Measurements from ENCODE around the gene AUTS2. TPM values are rescaled to one million over a fixed set of nuclear protein-coding genes. Genes with fewer than 3 reads are reported as not detected.

AUTS2 gene
- polyA plus RNA-seq, 1 donor = 110 TPM

GRCh38 chr7:70132226-70132851, 534.1 kb downstream of the AUTS2 start:
- no peak for DNase-seq

GRCh38 chr7:70132852-70133690, 534.8 kb downstream of the AUTS2 start:
- no peak for DNase-seq

- no peak for DNase-seq
These were observed 535.9 kb downstream of the AUTS2 start for GRCh38 chr7:70134029-70134770.

GRCh38 chr7:70135656-70136055, 537.4 kb downstream of the AUTS2 start:
- no peak for DNase-seq

DNA sequence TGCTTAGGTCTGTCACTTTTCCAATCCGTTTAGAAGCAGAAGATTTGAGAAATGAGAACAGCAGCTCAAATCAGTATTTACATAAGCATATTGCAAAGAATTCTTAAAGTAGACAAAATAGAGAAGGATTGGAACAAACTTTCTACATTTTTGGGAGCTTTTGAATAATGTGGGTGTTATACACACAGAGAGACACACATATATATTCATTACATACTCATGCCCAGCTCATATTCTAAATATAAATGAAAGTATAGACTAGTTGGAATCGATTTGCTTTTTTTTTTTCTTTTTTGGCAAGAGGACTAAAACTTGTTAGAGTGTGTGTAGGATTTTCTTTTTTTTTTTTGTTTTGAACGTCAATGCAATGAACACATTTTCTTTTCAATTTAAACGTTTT, 538.9 kb downstream of the AUTS2 start:
- DNase-seq = no peak

- DNase-seq = no peak
These were observed 544.1 kb downstream of the AUTS2 start for GRCh38 chr7:70142247-70142932.

DNA sequence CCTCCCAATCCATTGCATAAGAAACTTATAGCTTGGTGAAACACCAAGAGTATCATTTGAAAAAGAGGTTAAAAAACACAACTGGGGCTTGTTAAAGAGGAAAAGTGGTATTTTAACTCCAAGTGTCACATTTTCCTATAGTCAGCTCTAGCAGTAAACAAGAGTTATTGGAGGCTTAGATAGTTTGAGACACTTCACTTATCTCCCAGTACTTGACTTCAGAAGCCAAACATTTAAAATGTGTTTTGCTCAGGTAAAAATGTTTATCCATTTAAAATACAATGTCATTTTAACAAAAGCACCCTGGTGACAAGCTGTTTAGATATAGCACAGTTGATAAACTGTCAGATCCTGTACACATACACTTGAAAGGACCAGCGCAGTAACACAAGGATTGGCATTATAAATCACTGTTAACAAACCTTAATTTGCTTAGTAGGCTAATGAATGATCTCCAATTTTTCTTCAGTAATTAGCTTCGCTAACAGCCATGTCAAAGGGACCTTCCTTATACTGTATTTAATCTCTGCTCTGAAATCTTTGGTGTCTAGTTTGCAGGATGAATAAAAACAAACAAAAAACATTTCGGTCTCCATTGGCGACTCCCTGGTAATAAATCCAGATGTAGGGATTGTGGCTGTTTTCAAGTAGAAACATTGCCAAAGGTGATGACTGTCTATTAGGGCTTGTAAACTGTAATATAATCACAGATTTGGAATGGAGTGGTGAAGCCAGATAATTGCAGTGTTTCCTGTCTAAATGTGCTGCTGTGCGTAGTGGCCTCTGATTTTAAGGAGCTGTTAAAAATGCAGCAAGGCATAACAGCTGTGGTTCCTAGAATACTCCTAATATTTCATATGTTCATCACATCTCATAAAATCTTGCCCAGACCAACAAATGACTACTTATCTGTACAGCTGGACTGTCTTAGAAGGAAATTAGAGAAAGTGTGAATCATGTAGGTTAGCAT, 545.1 kb downstream of the AUTS2 start:
- DNase-seq = peak; percentile 71

- no peak for DNase-seq
These were observed 550.7 kb downstream of the AUTS2 start for GRCh38 chr7:70148997-70149396.

DNA sequence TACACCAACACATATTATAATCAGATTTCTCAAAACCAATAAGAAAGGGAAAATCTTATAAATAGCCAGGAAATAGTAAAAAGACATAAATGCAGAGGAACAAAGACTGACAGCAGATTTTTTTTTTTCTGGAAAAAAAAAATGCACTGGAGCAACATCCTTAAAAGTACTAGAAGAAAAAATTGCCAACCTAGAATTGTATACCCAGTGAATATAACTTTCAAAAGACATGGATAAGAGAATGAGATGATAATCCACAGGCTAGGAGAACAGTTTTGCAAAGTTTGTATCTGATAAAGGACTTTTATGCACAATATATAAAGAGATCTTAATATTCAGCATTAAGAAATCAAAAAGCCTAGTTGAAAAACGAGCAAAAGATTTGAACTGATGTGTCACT, 554.0 kb downstream of the AUTS2 start:
- no peak for DNase-seq

DNA sequence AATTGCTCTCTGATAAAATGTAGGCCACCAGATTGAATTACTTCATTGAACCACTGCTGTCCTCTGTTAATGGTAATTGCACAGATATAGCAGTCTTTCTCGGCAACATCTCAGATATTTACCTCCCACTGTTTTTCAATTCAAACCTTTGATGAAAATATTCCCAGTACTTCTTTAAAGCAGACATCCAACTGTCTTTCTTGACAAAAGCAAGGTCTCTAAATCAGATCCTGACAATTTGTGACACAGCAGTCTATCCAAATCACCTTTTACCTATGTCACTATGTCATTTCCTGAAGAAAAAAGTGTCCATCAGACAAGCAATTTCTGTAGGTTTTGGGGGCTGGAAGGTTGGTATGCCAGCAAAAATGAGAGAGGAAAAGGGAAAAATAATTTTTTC, 555.7 kb downstream of the AUTS2 start:
- no peak for DNase-seq

DNA sequence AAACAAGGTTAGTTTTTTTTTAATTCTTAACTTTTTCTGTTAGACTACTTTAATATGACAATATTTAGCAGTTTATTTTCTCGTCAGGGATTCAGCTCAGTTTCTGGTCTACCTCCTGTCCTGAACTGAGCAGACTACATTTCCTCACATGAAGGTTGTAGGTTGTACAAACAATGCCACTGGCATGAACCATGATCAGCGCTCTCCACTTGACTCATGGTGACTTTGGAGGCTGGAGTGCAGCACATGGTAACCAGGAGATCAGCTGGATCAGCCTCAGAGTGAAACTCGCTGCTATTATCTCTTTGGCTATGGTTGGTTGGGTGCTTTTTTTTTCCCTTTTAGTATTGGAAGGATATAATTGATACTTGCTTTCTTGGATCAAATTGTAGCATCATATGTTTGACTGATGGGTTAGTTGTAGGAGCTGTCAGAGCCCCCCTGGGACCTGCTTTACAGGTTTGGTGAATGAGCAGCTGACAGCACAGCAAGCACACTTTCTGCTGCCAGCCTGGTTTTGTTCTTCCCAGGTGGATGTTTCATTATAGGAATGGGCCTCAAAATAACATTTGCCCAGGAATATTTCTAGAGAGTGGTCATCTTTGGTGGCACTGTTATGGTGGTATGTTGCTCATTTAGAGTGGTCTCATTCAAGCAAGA, 556.4 kb downstream of the AUTS2 start:
- no peak for DNase-seq

DNA sequence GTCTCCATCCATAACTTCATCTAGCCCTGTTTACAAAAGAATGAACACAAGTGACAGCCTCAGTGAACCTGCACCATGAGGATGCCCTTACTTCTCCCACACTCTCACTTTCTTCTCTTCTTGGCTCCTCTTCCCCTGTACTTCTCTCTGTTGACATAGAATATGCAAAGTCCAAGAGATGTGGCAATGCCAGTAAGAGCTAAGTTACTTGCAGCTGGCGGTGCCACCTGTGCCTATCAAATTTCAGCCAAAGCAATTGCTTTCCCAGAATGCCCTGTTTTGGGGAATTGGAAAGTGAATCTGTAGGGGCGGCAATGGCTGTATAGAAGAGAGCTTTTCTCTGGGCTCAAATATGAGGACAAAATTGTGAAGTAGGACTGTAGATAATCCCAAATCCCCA, 557.8 kb downstream of the AUTS2 start:
- DNase-seq = no peak

- DNase-seq = no peak
These were observed 560.8 kb downstream of the AUTS2 start for GRCh38 chr7:70159121-70159520.

DNA sequence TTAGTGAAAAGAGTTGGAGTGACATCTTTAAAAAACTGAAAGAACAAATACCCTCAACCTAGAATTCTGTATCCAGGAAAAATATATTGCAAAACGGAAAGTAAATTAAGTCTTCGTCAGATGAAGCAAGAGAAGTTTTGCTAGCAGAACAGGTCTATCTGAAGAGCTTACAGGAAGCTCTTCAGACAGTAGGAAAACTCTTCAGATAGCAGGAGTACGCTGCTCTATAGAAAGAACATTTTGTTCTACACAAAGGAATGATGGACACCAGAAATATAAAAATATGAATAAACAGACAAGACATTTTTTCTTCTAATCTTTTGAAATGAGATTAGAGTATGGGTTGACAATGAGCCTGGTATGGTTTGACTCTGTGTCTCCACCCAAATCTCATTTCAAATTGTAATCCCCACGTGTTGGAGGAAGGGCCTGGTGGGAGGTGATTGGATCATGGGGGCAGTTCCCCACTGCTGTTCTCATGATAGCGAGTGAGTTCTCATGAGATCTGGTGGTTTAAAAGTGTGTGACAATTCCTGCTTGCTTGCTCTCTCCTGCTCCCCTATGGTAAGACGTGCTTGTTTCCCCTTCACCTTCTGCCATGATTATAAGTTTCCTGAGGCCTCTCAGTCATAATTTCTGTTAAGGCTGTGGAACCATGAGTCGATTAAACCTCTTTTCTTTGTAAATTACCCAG, 567.3 kb downstream of the AUTS2 start:
- DNase-seq = no peak

DNA sequence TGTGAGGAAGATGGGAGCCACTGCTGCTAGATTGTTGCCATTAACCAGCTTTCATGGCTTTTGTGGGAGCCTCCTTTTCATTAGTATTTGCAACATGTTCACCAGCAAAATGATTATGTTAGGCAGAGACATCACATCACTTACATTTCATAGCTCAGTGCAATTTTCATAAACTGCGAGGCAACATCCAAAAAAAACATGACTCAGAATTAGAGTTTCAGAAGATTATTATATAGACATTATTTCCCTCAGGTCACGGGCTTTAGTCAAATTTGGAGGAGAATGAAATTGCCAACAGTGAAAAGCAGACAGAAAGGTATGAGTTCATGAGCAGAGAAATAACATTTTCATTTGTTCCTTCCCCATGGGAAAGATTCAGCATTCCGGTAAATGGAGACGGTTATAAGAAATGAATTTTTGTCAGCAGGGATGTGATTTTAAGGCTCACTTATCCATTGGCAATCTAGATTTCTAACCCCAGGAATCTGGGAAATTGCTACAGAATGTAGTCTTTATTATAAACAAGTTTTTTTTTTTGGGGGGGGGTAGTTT, 573.2 kb downstream of the AUTS2 start:
- no peak for DNase-seq

GRCh38 chr7:70177166-70177565, 578.9 kb downstream of the AUTS2 start:
- DNase-seq = no peak

GRCh38 chr7:70178211-70178610, 579.9 kb downstream of the AUTS2 start:
- no peak for DNase-seq

DNA sequence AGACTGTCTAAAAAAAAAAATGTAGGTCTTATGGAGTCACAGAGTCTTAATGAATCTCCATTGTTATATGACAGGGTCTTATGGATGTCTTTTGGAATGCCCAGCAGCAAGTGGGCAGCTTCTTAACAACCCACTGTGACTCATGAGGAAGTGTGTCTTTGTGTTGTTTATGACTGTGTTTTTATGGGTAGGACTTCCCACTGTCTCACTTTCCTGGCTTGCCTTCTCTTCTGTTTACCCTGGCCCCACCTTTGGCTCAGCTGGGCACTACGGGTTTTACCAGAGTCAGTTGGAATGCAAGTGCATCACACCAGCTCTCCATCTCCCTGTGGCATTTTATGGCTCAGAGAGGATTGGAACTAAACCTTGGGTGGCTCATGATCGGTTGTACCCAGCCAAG, 580.5 kb downstream of the AUTS2 start:
- no peak for DNase-seq

GRCh38 chr7:70182521-70182920, 584.2 kb downstream of the AUTS2 start:
- DNase-seq = no peak

DNA sequence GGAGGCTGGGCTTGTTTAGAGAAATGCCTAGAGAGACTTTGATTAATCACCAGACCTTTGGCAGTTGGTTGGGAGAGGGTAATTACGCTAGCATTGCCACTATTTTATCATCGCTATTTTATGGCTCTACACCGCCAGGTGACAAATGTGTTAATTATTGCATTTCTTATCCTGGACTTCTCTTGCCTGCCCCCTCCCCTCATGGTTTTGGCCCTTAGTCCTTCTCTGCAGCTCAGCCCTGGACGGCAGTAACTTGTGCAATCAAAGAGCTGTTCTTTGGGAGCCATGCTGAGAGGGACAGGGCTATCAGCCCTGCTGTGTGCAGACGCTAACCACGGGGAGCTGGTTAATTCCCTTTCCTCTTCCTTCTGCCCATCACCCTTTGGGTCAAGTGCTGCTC, 585.0 kb downstream of the AUTS2 start:
- peak; percentile 34 for DNase-seq

All from left kidney (tissue), 2 donors.